ENCODE results near the gene KSR1. TPM values are rescaled to one million over a fixed set of nuclear protein-coding genes. Genes with fewer than 3 reads are reported as not detected.

Gene KSR1
- total and polyA plus RNA-seq, 9 of the 15 experiments (the other 6 are each of a cell fraction or from before 2014, with no cell fraction given), result 1.4 to 51.7 (median 18.4) TPM

- TF ChIP-seq ZNF395 (CRISPR knock-in tag; IDR thresholded peaks at IDR 0.05) (no peak), SLC30A9 (CRISPR knock-in tag; IDR thresholded peaks at IDR 0.05) (no peak), CREM (IDR thresholded peaks at IDR 0.05; ENCODE audit: low read depth) (peak; percentile 69; the same call in 1 of the 2 replicates), ZNF445 (CRISPR knock-in tag; IDR thresholded peaks at IDR 0.05; ENCODE audit: low read depth) (no peak), SOX6 (IDR thresholded peaks at IDR 0.05) (peak; percentile 96), THRAP3 (IDR thresholded peaks at IDR 0.05; ENCODE audit: borderline replicate concordance) (no peak; the same call in 1 of the 2 replicates), FOXM1 (IDR thresholded peaks at IDR 0.05; ENCODE audit: low read depth) (peak; percentile 61), FOXM1 (CRISPR knock-in tag; IDR thresholded peaks at IDR 0.05; ENCODE audit: low read depth) (no peak), KHSRP (IDR thresholded peaks at IDR 0.05) (peak; percentile 65; the same call in 1 of the 2 replicates), NFATC3 (IDR thresholded peaks at IDR 0.05) (peak; percentile 1; the same call in 1 of the 2 replicates), CBX8 (IDR thresholded peaks at IDR 0.05; ENCODE audit: borderline replicate concordance, extremely low read depth, low read depth, low read length, poor library complexity, severe bottlenecking) (no peak), HDAC1 (IDR thresholded peaks at IDR 0.05) (peak; percentile 29 to 93; a peak in 3 of 4 replicates), ZNF174 (CRISPR knock-in tag; IDR thresholded peaks at IDR 0.05) (no peak), YY1 (IDR thresholded peaks at IDR 0.05; ENCODE audit: borderline replicate concordance in 1 of 3, control insufficient read depth in 1 of 3, extremely low read depth in 1 of 3, insufficient read depth in 3 of 3, insufficient read length in 1 of 3, insufficient replicate concordance in 2 of 3, low read depth in 1 of 3, low read length in 2 of 3) (peak in 1 of 3 experiments; percentile 12), ZNF583 (CRISPR knock-in tag; IDR thresholded peaks at IDR 0.05) (no peak), GTF2E2 (tag; IDR thresholded peaks at IDR 0.05) (no peak; the same call in 1 of the 2 replicates), ZNF740 (CRISPR knock-in tag; IDR thresholded peaks at IDR 0.05) (no peak), ZNF740 (tag; IDR thresholded peaks at IDR 0.05) (no peak), GABPB1 (CRISPR knock-in tag; IDR thresholded peaks at IDR 0.05) (no peak), RHOXF2B (CRISPR knock-in tag; conservative IDR thresholded peaks at IDR 0.05) (no peak), FOXA1 (IDR thresholded peaks at IDR 0.05; ENCODE audit: borderline replicate concordance) (no peak), ZNF3 (CRISPR knock-in tag; IDR thresholded peaks at IDR 0.05) (no peak), XRCC5 (IDR thresholded peaks at IDR 0.05; ENCODE audit: low read depth, low read length) (0 out of 2 replicates have a peak, but pooled peaks have one; percentile 41), MYC (IDR thresholded peaks at IDR 0.05; ENCODE audit: low read depth, low read length) (no peak; the same call in 1 of the 2 replicates), MYC (CRISPR knock-in tag; IDR thresholded peaks at IDR 0.05; ENCODE audit: borderline replicate concordance, low read depth) (no peak), ZEB2 (IDR thresholded peaks at IDR 0.05) (peak; percentile 99)
Measured at GRCh38 chr17:27573971-27574525, 117.8 kb downstream of the KSR1 start (continued).
